Uterus (tissue), 4 donors: ENCODE results near the gene RBM10. TPM values are rescaled to one million over a fixed set of nuclear protein-coding genes. Genes with fewer than 3 reads are reported as not detected.

Experiments
- small RNA-seq: library from RNA; depleted of rRNA; stranded (forward); fragments of <200 nt; gene quantifications from one replicate; pipeline ENCODE3, GENCODE V24; 2016
- total RNA-seq, 4 donors: library from RNA; depleted of rRNA in 3 of 4; stranded (reverse); fragments of >200 nt in 3 of 4; gene quantifications; one replicate each; pipeline versions ENCODE4 v1.1.0 to v1.2.4, GENCODE V29; 2014 to 2023
- donor health status: DM: yes; HTN: yes; CAD: no.

RBM10 gene
- total RNA-seq, 4 donors from 2014 or later = 4.4 to 45.4 (median 22.3) TPM

Small RNA genes lying within 50 kb of the gene (small RNA-seq; reads per million reads assigned to genes)
- not detected for gene RNU12-2P

Other genes starting within 250 kb of the RBM10 start
- 10 to 100 TPM in 2 of 4 donors, 1 to 10 TPM in 2; 6.9 to 15.5 (median 10.2) TPM for gene JADE3, start 232.8 kb upstream of the RBM10 start, total RNA-seq
- 10 to 100 TPM in 1 of 4 donors, 1 to 10 TPM in 1, under 1 TPM in 2; 0.59 to 11.3 (median 4.0) TPM for gene RGN, start 66.8 kb upstream of the RBM10 start, total RNA-seq
- 10 to 100 TPM; 28.6 to 42.6 (median 35.5) TPM for gene NDUFB11, start 519 bp upstream of the RBM10 start, total RNA-seq
- gene UBA1, start 48.6 kb downstream of the RBM10 start, total RNA-seq = 100 to 1,000 TPM in 3 of 4 donors, 10 to 100 TPM in 1; 72.9 to 187 (median 149) TPM
- 10 to 100 TPM; 23.2 to 80.5 (median 74.3) TPM for gene CDK16, start 73.5 kb downstream of the RBM10 start, total RNA-seq
- 100 to 1,000 TPM in 3 of 4 donors, 10 to 100 TPM in 1; 53.2 to 181 (median 135) TPM for gene USP11, start 87.8 kb downstream of the RBM10 start, total RNA-seq
- 1 to 10 TPM in 1 of 4 donors, under 1 TPM in 1, not detected in 2; 0.55 to 2.4 TPM for gene ZNF157, start 225.4 kb downstream of the RBM10 start, total RNA-seq